HG02840 (cell line): Measurements from ENCODE around the gene SASH1.

Experiments
- ATAC-seq: cut with Tn5 transposase; IDR thresholded peaks from one replicate; pipeline ENCODE4 v1.9.1; 2021; ENCODE audit warnings: mild to moderate bottlenecking, moderate library complexity, moderate number of reproducible peaks; ENCODE audit not compliant: unreplicated experiment, low FRiP score

Gene SASH1

DNA sequence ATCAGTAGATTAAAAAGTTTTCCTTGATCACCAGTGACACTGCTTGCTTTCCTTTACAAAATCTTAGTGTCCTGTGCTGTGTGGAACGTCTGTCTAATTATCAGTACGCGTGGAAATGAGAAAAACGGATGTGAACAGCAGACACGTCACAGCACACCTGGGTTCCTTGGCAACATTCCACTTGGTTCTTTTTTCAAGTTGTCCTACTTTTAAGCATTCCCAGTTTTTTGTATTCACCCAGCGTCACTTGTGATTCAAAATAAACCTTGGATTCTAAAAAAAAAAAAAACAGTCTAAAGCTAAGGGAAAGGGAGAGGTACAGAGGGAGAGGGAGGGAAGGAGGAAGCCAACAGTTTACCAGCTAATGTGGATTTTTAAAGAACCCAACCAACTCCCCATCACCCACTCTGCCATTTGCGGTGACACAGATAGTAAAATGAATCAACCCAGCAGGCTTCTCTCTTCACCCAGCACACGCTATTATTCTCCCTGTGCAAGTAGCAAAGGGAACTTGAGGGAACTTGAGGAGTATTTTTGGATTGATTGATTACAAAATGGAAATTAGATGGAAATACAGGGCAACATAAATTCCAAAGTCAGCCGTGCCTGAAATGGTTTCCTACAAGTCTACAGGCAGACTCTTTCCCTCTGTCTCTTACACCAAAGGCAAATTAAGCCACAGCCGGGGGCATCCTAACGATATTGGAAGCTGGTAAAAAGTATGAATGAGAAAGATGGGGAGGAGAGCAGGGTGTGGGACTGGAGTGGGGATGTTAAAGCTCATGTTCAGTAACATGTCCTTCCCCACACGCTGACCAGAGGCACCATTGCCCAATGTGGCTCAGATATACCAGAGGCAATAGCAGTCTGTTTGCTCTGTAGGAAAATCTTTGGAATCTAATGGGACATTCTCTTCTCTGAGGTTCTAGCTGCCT, 129.8 kb downstream of the SASH1 start:
- no peak for ATAC-seq

DNA sequence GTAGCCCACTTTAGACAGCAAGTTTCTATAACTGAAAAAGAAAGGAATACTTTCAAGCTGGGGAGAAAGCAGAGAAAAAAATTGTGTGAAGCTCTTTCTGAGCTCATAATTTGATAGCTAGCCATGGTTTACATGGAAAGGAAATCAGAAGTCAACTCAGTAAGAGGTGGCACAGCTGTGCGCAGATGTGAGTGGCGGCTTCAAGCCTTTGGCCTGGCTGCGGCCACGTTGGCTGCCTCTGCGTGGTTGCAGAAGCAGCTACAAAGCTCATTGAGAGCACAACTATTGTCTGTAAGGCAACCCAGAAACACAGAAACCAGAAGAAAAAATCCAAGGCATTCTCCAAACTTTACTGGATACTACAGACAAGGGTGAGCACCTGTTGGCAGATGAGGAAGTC, 136.9 kb downstream of the SASH1 start:
- ATAC-seq: no peak

DNA sequence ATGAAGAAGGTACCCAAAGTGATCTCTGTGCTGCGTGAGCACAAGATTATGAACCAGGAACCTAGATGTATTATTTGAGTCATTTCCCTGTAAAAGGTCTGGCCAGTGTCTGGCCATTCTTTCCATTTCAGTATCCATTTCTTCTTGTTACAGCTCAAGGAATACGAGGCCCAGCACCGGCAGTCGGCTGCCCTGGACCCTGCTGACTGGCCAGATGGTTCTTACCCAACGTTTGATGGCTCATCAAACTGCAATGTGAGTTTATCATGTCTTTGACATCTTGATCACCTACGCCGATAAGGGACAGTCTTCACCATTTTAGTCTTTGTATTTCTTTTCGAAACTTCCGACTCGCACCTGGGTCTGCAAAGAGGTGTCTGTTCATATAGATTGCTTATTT, 144.8 kb downstream of the SASH1 start:
- no peak for ATAC-seq

DNA sequence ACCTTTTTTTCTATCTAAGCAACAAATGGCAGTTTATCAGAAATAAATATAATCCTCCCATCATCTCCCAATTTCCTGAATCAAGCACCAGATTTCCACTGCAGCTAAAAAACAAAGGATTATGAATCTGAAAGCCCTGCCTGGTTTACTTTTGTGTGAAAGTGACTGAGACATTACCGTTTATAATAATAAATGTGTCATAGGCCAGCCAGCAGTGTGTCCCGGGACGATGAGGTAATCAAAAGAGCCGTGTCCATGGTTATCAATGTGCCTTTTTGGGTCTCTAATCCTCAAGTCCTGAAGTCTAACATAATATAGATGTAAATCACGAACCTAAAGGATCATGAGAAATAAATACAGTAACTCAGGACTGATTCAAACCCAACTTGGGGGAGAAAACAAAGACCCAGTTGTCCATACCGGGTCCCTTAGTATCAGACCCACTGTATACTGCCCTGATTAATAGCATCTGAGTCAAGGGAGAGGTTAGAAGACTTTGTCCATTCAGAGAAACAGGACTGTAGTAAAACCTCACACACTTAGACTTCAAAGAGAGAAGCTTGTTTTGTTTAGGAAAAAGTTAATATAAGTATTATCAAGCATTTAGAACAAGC, 149.1 kb downstream of the SASH1 start:
- ATAC-seq: no peak

- no peak for ATAC-seq
These were observed 150.1 kb downstream of the SASH1 start for GRCh38 chr6:148492654-148493290.

DNA sequence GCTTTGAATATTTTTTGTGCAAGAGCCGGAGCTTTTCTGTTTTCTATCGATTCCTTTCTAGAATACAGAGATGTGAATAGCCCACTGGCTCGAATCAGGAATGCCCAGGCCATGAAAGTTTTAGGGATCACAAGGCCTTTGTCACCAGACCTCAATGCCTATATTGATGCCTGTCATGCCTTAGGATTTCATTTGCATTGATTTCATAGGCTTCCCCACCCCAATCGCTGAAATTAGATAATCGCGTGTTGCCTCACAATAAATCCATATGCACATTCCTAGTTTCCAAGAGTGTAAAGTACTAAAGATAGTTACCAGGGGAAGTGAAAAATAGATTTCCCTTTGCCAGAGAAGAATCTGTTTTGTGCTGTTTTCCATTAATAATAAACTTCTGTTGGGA, 150.8 kb downstream of the SASH1 start:
- ATAC-seq: no peak

- ATAC-seq: no peak
These were observed 151.6 kb downstream of the SASH1 start for GRCh38 chr6:148494226-148494625.

- no peak for ATAC-seq
These were observed 152.4 kb downstream of the SASH1 start for GRCh38 chr6:148495029-148495428.

- ATAC-seq: no peak
These were observed 154.6 kb downstream of the SASH1 start for GRCh38 chr6:148497257-148497656.

- no peak for ATAC-seq
These were observed 155.1 kb downstream of the SASH1 start for GRCh38 chr6:148497717-148498116.

GRCh38 chr6:148500402-148500801, 157.8 kb downstream of the SASH1 start:
- ATAC-seq: no peak

DNA sequence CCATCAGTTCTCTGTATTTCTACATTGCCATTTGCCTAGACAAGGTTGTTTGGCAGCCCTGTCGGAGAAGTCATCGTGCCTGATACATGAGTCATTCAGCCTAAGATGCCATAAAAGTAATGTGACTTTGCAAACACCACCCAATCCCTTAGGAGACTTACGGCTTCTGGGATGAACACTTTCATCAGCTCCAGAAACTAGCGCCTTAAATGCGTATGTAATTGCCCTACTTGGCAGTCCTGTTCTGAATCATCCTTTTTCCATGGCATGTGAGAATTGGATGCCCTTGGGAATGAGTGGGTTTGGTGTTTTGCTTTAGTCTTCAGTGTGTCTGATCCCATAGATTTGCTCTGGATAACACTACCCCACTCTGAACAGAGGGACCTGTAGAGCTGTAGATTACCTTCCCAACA, 158.5 kb downstream of the SASH1 start:
- ATAC-seq: no peak

DNA sequence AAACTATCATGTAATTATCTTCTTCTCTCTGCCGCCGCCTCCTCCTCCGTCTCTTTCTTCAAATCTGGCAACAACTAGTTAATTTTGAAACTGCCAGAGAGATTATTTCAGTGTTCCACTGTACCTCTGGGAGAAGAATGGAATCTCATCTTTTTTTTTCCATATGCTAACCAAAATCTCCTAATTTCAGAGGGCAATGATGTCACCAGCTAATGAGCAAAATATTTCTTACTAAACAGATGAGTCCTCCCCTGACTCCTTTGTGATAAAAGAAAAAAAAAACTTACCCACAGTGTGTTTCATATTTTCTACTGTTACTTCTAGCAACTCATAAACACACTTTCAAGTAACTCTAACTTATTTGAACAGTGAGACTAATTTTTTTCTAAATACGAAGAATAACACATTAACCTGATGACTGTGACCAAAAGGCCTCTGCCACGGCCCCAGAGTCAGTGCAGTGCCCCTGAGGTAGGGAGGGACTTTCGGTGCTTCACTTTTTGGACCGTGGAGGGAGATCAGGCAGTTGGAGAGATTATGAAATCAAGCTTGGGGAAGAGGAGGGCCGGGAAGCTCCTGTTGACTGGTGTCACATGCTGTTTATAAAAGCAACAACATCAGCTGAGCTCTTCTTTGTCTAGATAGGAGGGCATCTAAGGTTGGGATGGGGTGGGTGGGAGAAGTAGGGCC, 159.6 kb downstream of the SASH1 start:
- ATAC-seq: no peak

- no peak for ATAC-seq
These were observed 160.1 kb downstream of the SASH1 start for GRCh38 chr6:148502773-148503135.

DNA sequence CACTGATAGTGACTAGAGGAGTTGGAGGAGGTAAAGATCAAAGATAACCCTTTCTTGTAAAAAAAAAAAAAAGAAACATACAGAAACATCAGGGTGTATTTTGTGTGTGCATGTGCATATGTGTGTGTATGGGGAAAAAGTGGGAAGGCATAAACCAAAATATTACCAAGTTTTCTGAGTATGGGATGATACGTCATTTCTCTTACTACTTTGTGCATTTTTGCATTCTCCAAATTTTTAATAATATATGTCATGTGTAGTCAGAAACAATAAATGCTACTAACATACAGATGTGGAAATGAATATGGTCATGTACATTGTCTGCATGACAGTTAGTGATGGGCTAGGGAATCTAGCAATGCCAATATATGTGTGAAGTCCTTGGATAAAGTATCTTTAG, 161.1 kb downstream of the SASH1 start:
- no peak for ATAC-seq

DNA sequence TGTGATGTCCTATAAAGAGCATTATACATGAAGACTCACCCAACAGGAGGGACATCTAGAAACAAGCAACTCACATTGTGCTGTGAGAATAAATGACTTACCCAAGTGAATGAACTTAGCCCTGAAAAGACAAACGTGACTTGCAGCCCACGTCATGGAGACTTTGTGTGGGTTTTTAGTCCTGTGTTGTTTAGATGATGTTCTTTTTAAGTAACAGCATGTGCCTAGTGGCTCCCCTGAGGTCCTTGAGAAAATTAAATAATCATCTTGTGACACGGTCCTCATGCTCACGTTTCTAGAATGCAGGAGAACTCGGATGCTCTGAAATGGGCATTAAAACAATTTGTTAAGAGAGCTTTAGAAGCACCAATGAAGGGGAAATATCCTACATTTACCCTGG, 165.1 kb downstream of the SASH1 start:
- ATAC-seq: no peak

- no peak for ATAC-seq
These were observed 165.9 kb downstream of the SASH1 start for GRCh38 chr6:148508401-148509041.

DNA sequence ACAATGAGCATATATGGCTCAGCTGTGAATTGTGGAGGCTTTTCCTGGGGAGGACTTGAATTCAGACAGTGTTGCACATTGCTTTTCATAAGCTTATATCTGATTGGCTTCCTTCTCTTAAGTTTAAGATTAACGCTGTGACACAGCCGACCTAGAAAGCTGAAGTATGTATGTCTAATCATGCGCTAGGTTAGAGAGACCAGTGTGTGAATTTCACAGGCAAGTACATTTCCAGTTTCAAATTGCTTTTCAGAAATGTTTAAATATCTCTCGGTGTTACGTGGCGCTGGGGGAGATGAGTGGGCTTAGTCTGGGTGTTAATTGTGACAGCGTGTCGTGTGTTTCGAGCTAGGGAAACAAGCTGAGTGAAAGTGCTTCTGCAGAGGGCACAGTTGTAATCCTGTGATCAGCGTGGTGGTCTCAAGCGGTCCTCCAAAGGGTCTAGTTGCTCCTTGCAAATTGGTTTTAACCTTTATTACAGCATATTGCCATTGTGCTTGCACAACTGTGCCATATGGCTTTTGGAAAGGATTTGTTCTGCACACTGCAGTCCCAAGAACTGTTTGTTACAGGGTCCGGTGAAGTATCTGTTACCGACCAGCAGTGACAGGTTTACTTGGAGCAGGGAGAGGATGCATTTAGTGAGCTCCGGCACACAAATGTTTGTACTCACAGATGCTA, 166.6 kb downstream of the SASH1 start:
- no peak for ATAC-seq

DNA sequence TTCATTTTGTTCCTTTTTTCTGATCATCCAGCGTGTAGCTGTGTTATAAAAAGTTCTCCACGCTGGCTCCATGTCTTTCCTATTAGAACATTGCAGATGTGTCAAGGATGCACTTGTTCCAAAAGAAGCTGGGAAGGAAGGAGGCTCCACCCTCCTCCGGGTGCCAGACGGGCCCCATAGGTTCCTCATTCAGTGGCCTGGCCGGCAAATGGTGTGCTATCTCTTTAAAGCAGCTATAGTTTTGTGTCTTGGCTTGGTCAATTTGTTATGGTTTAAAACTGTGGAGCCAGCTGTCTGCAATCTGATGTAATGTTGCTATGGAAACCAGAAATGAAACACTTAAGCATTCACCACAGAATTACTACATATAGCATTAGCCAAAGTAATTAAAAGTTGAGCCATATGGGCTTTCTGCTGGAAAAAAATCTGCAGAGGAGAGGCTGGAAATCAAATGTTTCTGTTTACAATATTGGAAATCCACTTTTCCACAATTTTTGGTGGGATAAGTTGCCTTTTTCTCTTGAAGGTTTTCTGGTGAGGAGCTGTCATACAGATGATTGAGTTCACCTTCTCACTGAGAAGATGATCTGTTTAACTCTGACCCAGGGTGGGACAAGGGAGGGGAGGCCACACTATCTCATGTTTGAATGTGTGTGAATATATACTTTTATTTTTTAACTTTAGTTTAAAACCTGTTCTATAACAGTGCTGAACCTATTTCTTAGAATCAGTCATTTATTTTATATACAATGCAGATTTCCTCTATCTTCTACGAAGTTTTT, 167.4 kb downstream of the SASH1 start:
- peak; percentile 74 for ATAC-seq
